GM12878 (cell line): ENCODE results near the gene LPIN1. TPM values are rescaled to one million over a fixed set of nuclear protein-coding genes. Genes with fewer than 3 reads are reported as not detected.

Experiments
- BHLHE40 ChIP-seq, 2 experiments: fragments of 450-650 bp in 1 of 2; IDR thresholded peaks; 2 replicates each; pipeline ENCODE4 v1.6.1; 2011 to 2017; ENCODE audit warnings: low read depth in 2 of 2, borderline replicate concordance in 1 of 2, improper control_type of control experiment in 1 of 2, low read length in 1 of 2, mild to moderate bottlenecking in 1 of 2
- CBX5 ChIP-seq: sonication (generic); IDR thresholded peaks from 2 replicates; pipeline ENCODE4 v1.6.1; 2016; ENCODE audit warnings: low read depth, moderate library complexity, mild to moderate bottlenecking, inconsistent platforms
- CHD2 ChIP-seq: IDR thresholded peaks from 2 replicates; pipeline ENCODE4 v1.6.1; 2011; ENCODE audit warnings: low read depth, low read length, improper control_type of control experiment, borderline replicate concordance
- E2F4 ChIP-seq: IDR thresholded peaks from 2 replicates; pipeline ENCODE4 v1.6.1; 2012; ENCODE audit warnings: low read depth, low read length, improper control_type of control experiment
- E4F1 ChIP-seq: fragments of 450-650 bp; IDR thresholded peaks from 2 replicates; pipeline ENCODE4 v1.6.1; 2018; ENCODE audit warnings: borderline replicate concordance, mild to moderate bottlenecking; ENCODE audit not compliant: partially characterized antibody
- FOXM1 ChIP-seq: IDR thresholded peaks from 2 replicates; pipeline ENCODE4 v1.6.1; 2012; ENCODE audit warnings: low read depth, mild to moderate bottlenecking, inconsistent platforms, low read length, moderate library complexity
- HSF1 ChIP-seq: fragments of 150-350 bp; IDR thresholded peaks from 2 replicates; pipeline ENCODE4 v1.6.1; 2014; ENCODE audit warnings: mild to moderate bottlenecking, low read depth, low read length
- JUNB ChIP-seq: IDR thresholded peaks from 2 replicates; pipeline ENCODE4 v1.6.1; 2016; ENCODE audit warnings: antibody characterized with exemption, mild to moderate bottlenecking
- MAX ChIP-seq: IDR thresholded peaks from 2 replicates; pipeline ENCODE4 v1.6.1; 2012; ENCODE audit warnings: low read depth, low read length, improper control_type of control experiment
- MEF2A ChIP-seq: IDR thresholded peaks from 2 replicates; pipeline ENCODE4 v1.6.1; 2011; ENCODE audit warnings: low read depth, mild to moderate bottlenecking, low read length, moderate library complexity; ENCODE audit not compliant: insufficient read depth
- MEF2B ChIP-seq: fragments of 450-650 bp; IDR thresholded peaks from 2 replicates; pipeline ENCODE4 v1.6.1; 2018; ENCODE audit warnings: mild to moderate bottlenecking, moderate library complexity; ENCODE audit not compliant: partially characterized antibody, poor library complexity, severe bottlenecking
- MLLT1 ChIP-seq: fragments of 450-650 bp; IDR thresholded peaks from 2 replicates; pipeline ENCODE4 v1.6.1; 2016; ENCODE audit warnings: mild to moderate bottlenecking
- MXI1 ChIP-seq: fragments of 150-350 bp; IDR thresholded peaks from 2 replicates; pipeline ENCODE4 v1.6.1; 2011; ENCODE audit warnings: low read depth, mild to moderate bottlenecking, inconsistent platforms, low read length, improper control_type of control experiment
- PML ChIP-seq: IDR thresholded peaks from 2 replicates; pipeline ENCODE4 v1.6.1; 2012; ENCODE audit warnings: low read length, inconsistent platforms
- POLR2AphosphoS2 ChIP-seq: IDR thresholded peaks from 2 replicates; pipeline ENCODE4 v1.6.1; 2011; ENCODE audit warnings: low read depth, mild to moderate bottlenecking, low read length, improper control_type of control experiment, moderate library complexity
- RUNX3 ChIP-seq: IDR thresholded peaks from 2 replicates; pipeline ENCODE4 v1.6.1; 2012; ENCODE audit warnings: low read length, inconsistent platforms
- TCF7 ChIP-seq: IDR thresholded peaks from 2 replicates; pipeline ENCODE4 v1.6.1; 2014; ENCODE audit warnings: antibody characterized with exemption, borderline replicate concordance
- ZNF592 ChIP-seq: fragments of 450-650 bp; IDR thresholded peaks from 2 replicates; pipeline ENCODE4 v1.6.1; 2017; ENCODE audit warnings: mild to moderate bottlenecking, moderate library complexity
- polyA plus RNA-seq, 11 experiments: library from polyadenylated mRNA; depleted of rRNA in 4 of 11; unstranded in 6 of 11; stranded (reverse) in 5 of 11; fragments of >200 nt; fragmentation: Nextera tagmentation in 4 of 11; fragmentation: Illumina TruSeq in 1 of 11; extraction: Ambion mirVana in 4 of 11; extraction: Trizol in 1 of 11; gene quantifications; 1 replicate in 1 of 11; 2 replicates in 10 of 11; pipeline versions ENCODE4 v1.2.1 to v1.2.3, GENCODE V29; 2011 to 2016; ENCODE audit warnings: inconsistent platforms in 2 of 11, missing spikeins in 2 of 11, low read depth in 1 of 11
- total RNA-seq, 4 experiments: library from RNA; depleted of rRNA in 3 of 4; stranded (reverse); fragments of >200 nt in 3 of 4; fragmentation: Illumina TruSeq in 1 of 4; extraction: Trizol in 1 of 4; gene quantifications; 2 replicates each; pipeline versions ENCODE4 v1.2.1 to v1.2.3, GENCODE V29; 2013 to 2021

The LPIN1 gene
- total and polyA plus RNA-seq, 10 of the 15 experiments (the other 5 are each of a cell fraction or from before 2014, with no cell fraction given) = 18.8 to 82.5 (median 50.3) TPM

- 0 out of 2 replicates have a peak, but pooled peaks have one; percentile 23 for TF ChIP-seq MLLT1
- peak; percentile 81; the same call in 1 of the 2 replicates for TF ChIP-seq CHD2
- peak; percentile 34; the same call in 1 of the 2 replicates for TF ChIP-seq TCF7
- TF ChIP-seq MXI1 = peak; percentile 86; the same call in 1 of the 2 replicates
- TF ChIP-seq MEF2A = peak; percentile 82
- peak; percentile 62 for TF ChIP-seq MEF2B
- TF ChIP-seq BHLHE40 (IDR thresholded peaks at IDR 0.05; ENCODE audit: borderline replicate concordance in 1 of 2, low read depth in 2 of 2, low read length in 1 of 2) = peak; percentile 95 to 96
- TF ChIP-seq FOXM1 = peak; percentile 12; the same call in 1 of the 2 replicates
- no peak for TF ChIP-seq HSF1
- peak; percentile 91 for TF ChIP-seq RUNX3
- peak; percentile 39; the same call in 1 of the 2 replicates for TF ChIP-seq POLR2AphosphoS2
- no peak for TF ChIP-seq PML
- TF ChIP-seq E2F4 = peak; percentile 29; the same call in 1 of the 2 replicates
- 0 out of 2 replicates have a peak, but pooled peaks have one; percentile 9 for TF ChIP-seq CBX5
- TF ChIP-seq E4F1 = no peak
- peak; percentile 36; the same call in 1 of the 2 replicates for TF ChIP-seq MAX
- TF ChIP-seq ZNF592 = 0 out of 2 replicates have a peak, but pooled peaks have one; percentile 44
- peak; percentile 62 for TF ChIP-seq JUNB
Measured at GRCh38 chr2:11750422-11750821, 4.0 kb downstream of the LPIN1 start (continued).
